HG03064 (cell line): ENCODE data around the gene TTR.

Experiments
- ATAC-seq: cut with Tn5 transposase; IDR thresholded peaks from one replicate; pipeline ENCODE4 v1.9.1; 2021; ENCODE audit warnings: low read depth; ENCODE audit not compliant: unreplicated experiment

TTR gene

GRCh38 chr18:31591628-31592027 lies at the start of gene TTR:
TTR (plus strand) TSS chr18:31591877; CDS start chr18:31591903, 26 bp downstream.
- ATAC-seq = no peak

- ATAC-seq = no peak
Measured at GRCh38 chr18:31546476-31546875, 45.2 kb upstream of the TTR start.

- no peak for ATAC-seq
Measured at GRCh38 chr18:31548853-31549252, 42.8 kb upstream of the TTR start.

DNA sequence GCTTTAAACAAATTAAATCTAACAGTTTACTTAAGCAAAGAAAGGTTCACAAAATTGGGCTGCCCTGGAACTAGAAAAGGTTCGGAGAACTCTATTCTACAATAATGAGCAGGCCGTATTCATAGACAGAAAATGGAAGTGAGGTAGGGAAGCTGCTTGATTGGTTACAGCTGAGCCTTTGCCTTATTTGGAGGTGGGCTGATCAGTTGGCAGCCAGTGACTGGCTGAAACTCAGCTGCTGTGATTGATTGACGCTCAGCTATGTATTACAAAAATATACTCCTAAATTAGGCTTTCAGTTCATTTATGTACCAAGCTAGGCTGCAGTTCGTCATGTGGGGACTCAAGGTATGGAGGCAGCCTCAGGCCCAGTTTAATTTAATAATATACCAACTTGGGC lies 42.3 kb upstream of the TTR start:
- no peak for ATAC-seq

GRCh38 chr18:31551883-31552282 lies 39.8 kb upstream of the TTR start:
- no peak for ATAC-seq

- ATAC-seq = no peak
Measured at GRCh38 chr18:31553800-31554199, 37.9 kb upstream of the TTR start.

- no peak for ATAC-seq
Measured at GRCh38 chr18:31554776-31555175, 36.9 kb upstream of the TTR start.

- ATAC-seq = no peak
Measured at GRCh38 chr18:31555971-31556747, 35.5 kb upstream of the TTR start.

DNA sequence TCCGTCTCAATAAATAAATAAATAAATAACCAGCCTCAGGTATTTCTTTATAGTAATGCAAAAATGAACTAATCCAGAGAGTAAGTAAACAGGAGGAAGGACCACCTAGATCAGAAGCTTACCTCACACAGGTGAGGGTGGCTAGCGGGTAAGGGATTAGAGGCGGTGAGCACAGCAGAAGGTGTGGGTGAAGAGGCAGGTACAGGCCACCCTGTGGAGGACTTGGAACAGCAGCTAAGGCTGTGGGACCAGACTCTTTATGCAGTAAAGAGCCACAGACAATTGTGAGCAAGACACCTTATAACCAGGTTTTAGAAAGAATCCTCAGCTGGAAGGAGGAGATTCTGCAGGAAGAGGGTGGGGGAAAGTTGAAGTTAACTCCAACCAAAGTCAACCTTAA lies 34.2 kb upstream of the TTR start:
- no peak for ATAC-seq

DNA sequence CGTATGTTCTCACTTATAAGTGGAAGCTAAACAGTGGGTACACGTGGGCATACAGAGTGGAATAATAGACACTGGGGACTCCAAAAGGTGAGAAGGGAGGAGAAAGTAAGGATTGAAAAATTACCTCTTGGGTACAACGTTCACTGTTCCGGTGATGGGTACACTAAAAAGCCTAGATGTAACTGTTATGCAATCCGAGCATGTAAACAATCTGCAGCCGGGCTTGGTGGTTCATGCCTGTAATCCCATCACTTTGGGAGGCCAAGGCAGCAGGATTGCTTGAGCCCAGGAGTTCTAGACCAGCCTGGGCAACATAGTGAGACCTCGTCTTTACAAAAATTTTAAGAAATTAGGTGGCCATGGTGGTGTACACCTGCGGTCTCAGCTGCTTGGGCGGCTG lies 33.1 kb upstream of the TTR start:
- no peak for ATAC-seq

- no peak for ATAC-seq
Measured at GRCh38 chr18:31562726-31563125, 29.0 kb upstream of the TTR start.

DNA sequence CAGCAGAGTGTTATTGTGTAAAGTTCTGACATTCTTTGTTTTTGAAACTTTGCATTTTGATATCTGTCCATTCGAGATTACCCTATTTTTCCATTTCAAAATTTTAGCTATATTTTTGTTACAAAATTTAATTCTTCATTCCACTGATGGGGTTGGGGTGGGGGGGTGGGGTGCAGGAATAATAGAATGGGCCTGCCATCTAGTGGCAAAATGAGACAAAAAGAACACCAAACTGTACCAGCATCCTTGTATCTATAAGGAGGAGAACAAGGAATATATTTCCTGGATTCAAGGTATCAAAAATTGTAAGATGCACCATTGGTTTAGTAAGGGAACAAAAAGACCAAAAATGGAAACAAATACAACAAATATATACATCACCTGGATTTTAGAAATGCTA lies 27.9 kb upstream of the TTR start:
- ATAC-seq = no peak

DNA sequence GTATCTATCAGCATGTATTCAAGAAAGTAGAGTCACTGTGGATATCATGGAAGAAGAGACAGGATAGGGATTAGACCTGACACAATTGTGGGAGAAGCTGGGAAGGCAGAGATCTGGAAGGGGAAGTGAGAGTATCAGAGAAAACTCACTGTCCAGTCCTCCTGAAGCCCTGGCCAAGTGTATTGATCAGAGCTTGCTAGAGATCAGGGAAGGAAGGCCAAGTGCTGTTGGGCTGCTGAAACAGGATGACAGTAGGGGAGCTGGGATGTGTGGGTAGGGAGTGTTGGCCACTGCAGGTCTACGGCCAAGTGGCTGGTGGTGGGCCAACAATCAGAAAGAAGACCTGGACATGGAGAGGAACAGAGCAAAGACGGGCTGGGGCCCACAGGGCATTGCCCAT lies 26.3 kb upstream of the TTR start:
- ATAC-seq = no peak

GRCh38 chr18:31565782-31566512 lies 25.7 kb upstream of the TTR start:
- ATAC-seq = no peak

DNA sequence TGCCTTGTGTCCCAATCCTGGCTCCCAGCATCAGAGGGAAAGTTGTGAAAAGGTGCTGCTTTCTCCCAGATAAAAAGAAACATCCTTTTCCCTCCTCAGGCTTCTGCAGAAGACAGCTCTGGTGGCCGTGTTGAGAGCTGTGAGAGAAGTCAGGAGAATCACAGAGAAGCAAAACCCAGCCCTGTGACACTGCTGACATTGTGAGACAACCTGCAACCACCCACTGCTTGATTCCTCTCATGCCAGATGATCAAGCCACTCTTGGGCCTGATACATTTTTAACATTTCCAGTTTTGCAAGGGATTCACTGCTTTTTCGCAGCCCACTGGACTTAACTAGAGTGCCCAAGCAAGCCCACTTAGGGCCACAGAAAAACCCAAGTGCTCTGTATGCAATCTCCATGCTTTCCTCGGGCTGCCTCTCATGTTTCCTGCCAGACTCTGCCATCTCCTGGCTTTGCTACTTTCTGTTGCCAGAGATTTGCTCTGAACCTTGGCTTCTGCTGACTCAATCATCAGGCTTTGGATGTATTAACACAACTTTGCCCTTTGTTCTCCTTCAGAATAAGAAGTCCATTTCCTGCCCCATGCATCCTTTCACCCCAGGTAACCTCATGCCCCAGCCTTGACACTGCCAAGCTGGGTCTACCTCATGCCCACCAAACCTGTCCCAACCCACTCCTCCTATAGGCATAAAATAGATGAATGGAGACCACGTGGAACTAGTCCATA lies 24.9 kb upstream of the TTR start:
- no peak for ATAC-seq

- ATAC-seq = no peak
Measured at GRCh38 chr18:31572368-31572767, 19.3 kb upstream of the TTR start.

- no peak for ATAC-seq
Measured at GRCh38 chr18:31573051-31573450, 18.6 kb upstream of the TTR start.

DNA sequence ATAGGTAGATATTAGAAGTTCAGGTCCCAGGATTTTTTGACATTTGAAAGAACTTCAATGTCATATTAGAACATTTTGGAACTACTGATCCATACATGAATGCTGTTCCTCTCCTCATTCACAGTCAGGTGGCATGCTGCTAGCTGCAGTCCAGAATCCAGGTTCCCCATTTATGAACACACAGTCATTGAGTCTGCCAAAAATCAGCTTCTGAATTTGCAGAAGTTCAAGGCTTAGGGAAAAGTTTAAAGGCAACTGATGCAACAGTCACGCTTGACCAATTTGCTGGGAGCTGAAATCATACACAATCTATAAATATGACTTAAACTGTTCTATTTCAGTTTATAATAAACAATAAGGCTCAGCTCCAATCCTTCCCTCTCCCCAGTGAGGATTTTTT lies 17.3 kb upstream of the TTR start:
- no peak for ATAC-seq

DNA sequence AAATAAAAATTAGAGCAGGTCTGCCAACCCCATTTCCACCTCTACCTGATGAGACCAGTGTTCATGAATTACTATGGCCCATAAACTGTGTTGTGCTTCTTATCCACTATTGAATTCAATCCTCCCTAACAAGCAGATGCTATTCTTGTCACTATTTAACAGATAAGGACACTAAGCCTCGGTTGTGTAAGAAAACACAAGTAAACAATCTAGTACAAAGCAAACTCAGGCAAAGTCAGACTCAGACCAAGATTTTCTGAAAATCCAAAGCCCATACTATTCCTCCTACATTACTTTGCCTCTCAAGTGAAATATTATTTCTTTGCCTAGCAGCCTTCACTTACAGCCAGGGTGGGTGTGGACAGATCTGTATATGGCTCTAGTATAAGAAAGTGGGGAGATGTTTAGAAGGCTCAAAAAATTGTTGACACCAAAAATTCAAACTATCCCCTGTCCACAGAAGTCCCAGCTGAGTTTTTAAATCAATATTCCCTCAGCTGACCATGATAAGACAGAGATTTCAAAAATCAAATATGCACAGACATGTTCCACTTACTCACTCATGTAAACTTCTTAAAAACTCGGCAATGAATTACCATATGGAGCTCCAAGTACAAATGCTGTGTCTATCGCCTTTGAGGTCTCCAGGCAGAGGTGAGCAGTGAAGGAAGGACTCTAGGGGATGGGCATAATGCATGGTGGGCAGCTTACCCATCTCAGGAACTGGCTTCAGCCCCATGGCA lies 16.0 kb upstream of the TTR start:
- no peak for ATAC-seq

DNA sequence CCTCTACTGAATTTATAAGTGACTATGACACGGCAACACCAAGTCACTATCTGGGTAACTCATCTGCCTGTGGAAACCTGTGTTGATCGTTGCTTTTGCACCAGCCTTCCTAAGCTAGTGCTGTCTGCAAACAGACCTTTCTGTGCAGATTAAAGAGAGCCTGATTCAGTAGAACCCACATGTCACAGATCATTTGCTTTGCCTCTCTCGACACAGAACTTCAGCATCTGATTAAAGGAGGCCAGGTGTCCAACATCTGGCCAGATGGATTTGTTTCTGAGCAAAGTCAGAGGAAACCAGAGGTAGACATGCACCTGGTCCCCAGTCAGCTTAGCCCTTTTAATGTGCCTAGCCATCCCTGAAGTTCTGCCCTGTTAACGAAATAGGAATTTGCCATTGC lies 15.0 kb upstream of the TTR start:
- peak; percentile 67 for ATAC-seq

DNA sequence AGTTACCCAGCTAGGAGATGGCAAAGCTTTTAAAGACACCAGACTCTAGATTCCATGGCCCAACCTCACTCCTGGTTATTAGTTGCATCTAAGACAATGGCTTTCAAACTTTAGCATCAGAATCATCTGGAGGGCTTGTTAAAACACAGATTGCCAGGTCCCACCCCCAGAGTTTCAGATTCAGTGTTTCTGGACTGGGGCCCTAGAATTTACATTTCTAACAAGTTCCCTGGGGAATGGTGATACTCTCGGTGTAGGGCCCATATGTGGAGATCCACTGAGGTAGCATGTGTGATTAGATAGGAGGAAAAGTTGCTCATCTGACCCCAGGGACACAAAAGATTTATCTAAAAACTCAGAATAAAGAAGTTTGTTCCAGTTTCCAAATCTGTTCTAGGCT lies 14.5 kb upstream of the TTR start:
- ATAC-seq = no peak
